ENCODE measurements around the gene TMEM184B.

The TMEM184B gene

GRCh38 chr22:38218661-38219622, 53.9 kb downstream of the TMEM184B start:
- peak overlapping the region; percentile 84 to 95 for H3K27ac Mint-ChIP-seq
- H3K36me3 Mint-ChIP-seq (ENCODE audit: insufficient read depth) = peaks cover 81% of the 10 kb centered on the region
- ATAC-seq (replicated peaks) (peak; percentile 59), DNase-seq (peak in 2 of 3 experiments; percentile 54 to 61)
- no peaks in the 10 kb centered on the region for H3K9me3 Mint-ChIP-seq
- H3K27me3 Mint-ChIP-seq = no peaks in the 10 kb centered on the region
- H3K4me1 Mint-ChIP-seq (ENCODE audit: low read depth in 2 of 2) = peaks cover 6 to 34% of the 10 kb centered on the region in 2 donors
- peak overlapping the region in 1 of 2 donors; percentile 57 for H3K4me3 Mint-ChIP-seq

GRCh38 chr22:38215156-38216038, 57.4 kb downstream of the TMEM184B start:
- Mint-ChIP-seq H3K27me3 (no peaks in the 10 kb centered on the region), H3K4me3 (peak overlapping the region; percentile 52 to 75)

GRCh38 chr22:38214302-38215056, 58.3 kb downstream of the TMEM184B start:
- DNase-seq (peak; percentile 61 to 76 (median 69)), ATAC-seq (replicated peaks) (peak; percentile 68)
- Mint-ChIP-seq H3K27me3 (no peaks in the 10 kb centered on the region), H3K27ac (peak overlapping the region; percentile 59 to 95), H3K4me1 (ENCODE audit: low read depth in 2 of 2) (peaks cover 11 to 30% of the 10 kb centered on the region in 2 donors), H3K4me3 (peak overlapping the region; percentile 52 to 75), H3K36me3 (ENCODE audit: insufficient read depth) (peaks cover 73% of the 10 kb centered on the region), H3K9me3 (no peaks in the 10 kb centered on the region)

More at GRCh38 chr22:38215156-38216038, 57.4 kb downstream of the TMEM184B start:
- H3K4me1 Mint-ChIP-seq (ENCODE audit: low read depth in 2 of 2) = peaks cover 11 to 34% of the 10 kb centered on the region in 2 donors
- H3K9me3 Mint-ChIP-seq = no peaks in the 10 kb centered on the region
- peaks cover 76% of the 10 kb centered on the region for H3K36me3 Mint-ChIP-seq (ENCODE audit: insufficient read depth)
- ATAC-seq (replicated peaks) = no peak
- no peak for DNase-seq
- H3K27ac Mint-ChIP-seq = peak overlapping the region; percentile 59 to 95

- Mint-ChIP-seq H3K27ac (peak overlapping the region in 1 of 2 donors; percentile 3), H3K4me1 (ENCODE audit: low read depth in 2 of 2) (peaks cover 6 to 26% of the 10 kb centered on the region in 2 donors), H3K27me3 (no peaks in the 10 kb centered on the region), H3K9me3 (no peaks in the 10 kb centered on the region), H3K36me3 (ENCODE audit: insufficient read depth) (peaks cover 68% of the 10 kb centered on the region), H3K4me3 (peak overlapping the region in 1 of 2 donors; percentile 70)
- ATAC-seq (replicated peaks) = no peak
- DNase-seq = no peak
These were observed 58.9 kb downstream of the TMEM184B start for GRCh38 chr22:38213990-38214301.

GRCh38 chr22:38213319-38213989, 59.4 kb downstream of the TMEM184B start:
- DNase-seq (no peak), ATAC-seq (replicated peaks) (no peak)
- H3K27ac Mint-ChIP-seq = peak overlapping the region in 1 of 2 donors; percentile 3
- H3K27me3 Mint-ChIP-seq = no peaks in the 10 kb centered on the region
- H3K4me3 Mint-ChIP-seq = peak overlapping the region in 1 of 2 donors; percentile 70
- H3K36me3 Mint-ChIP-seq (ENCODE audit: insufficient read depth) = peaks cover 63% of the 10 kb centered on the region
- H3K4me1 Mint-ChIP-seq (ENCODE audit: low read depth in 2 of 2) = peaks cover 6 to 21% of the 10 kb centered on the region in 2 donors
- no peaks in the 10 kb centered on the region for H3K9me3 Mint-ChIP-seq

- H3K36me3 Mint-ChIP-seq (ENCODE audit: insufficient read depth) = peaks cover 55% of the 10 kb centered on the region
- no peak overlapping the region for H3K4me3 Mint-ChIP-seq
- no peaks in the 10 kb centered on the region for H3K27me3 Mint-ChIP-seq
- DNase-seq (no peak), ATAC-seq (replicated peaks) (no peak)
- H3K4me1 Mint-ChIP-seq (ENCODE audit: low read depth in 2 of 2) = peaks cover 6 to 16% of the 10 kb centered on the region in 2 donors
- H3K9me3 Mint-ChIP-seq = no peaks in the 10 kb centered on the region
- H3K27ac Mint-ChIP-seq = peak overlapping the region in 1 of 2 donors; percentile 41
These were observed 60.4 kb downstream of the TMEM184B start for GRCh38 chr22:38212442-38212841.

- H3K36me3 Mint-ChIP-seq (ENCODE audit: insufficient read depth) = peaks cover 47% of the 10 kb centered on the region
- H3K27ac Mint-ChIP-seq = peak overlapping the region in 1 of 2 donors; percentile 41
- DNase-seq (no peak), ATAC-seq (replicated peaks) (no peak)
- no peaks in the 10 kb centered on the region for H3K27me3 Mint-ChIP-seq
- H3K4me3 Mint-ChIP-seq = no peak overlapping the region
- H3K9me3 Mint-ChIP-seq = no peaks in the 10 kb centered on the region
- H3K4me1 Mint-ChIP-seq (ENCODE audit: low read depth in 2 of 2) = peaks cover 6 to 16% of the 10 kb centered on the region in 2 donors
These were observed 61.3 kb downstream of the TMEM184B start for GRCh38 chr22:38211556-38211955.

- Mint-ChIP-seq H3K4me1 (ENCODE audit: low read depth in 2 of 2) (peaks cover 21 to 25% of the 10 kb centered on the region in 2 donors), H3K9me3 (no peaks in the 10 kb centered on the region), H3K36me3 (ENCODE audit: insufficient read depth) (peaks cover 41% of the 10 kb centered on the region), H3K27me3 (no peaks in the 10 kb centered on the region), H3K4me3 (no peak overlapping the region), H3K27ac (peak overlapping the region in 1 of 2 donors; percentile 77)
- ATAC-seq (replicated peaks) (no peak), DNase-seq (no peak)
These were observed 64.2 kb downstream of the TMEM184B start for GRCh38 chr22:38208551-38208968.

- Mint-ChIP-seq H3K36me3 (ENCODE audit: insufficient read depth) (peaks cover 46% of the 10 kb centered on the region), H3K4me3 (no peak overlapping the region), H3K27ac (peak overlapping the region; percentile 32 to 77), H3K9me3 (no peaks in the 10 kb centered on the region), H3K27me3 (no peaks in the 10 kb centered on the region), H3K4me1 (ENCODE audit: low read depth in 2 of 2) (peaks cover 16 to 24% of the 10 kb centered on the region in 2 donors)
- DNase-seq (no peak), ATAC-seq (replicated peaks) (no peak)
These were observed 64.8 kb downstream of the TMEM184B start for GRCh38 chr22:38207898-38208432.

GRCh38 chr22:38205261-38206128, 67.3 kb downstream of the TMEM184B start:
- Mint-ChIP-seq H3K4me1 (ENCODE audit: low read depth in 2 of 2) (peaks cover 30 to 35% of the 10 kb centered on the region in 2 donors), H3K9me3 (no peaks in the 10 kb centered on the region), H3K4me3 (no peak overlapping the region), H3K36me3 (ENCODE audit: insufficient read depth) (peaks cover 56% of the 10 kb centered on the region), H3K27me3 (no peaks in the 10 kb centered on the region), H3K27ac (peak overlapping the region; percentile 71 to 85)
- ATAC-seq (replicated peaks) (no peak), DNase-seq (no peak)

- H3K4me3 Mint-ChIP-seq = peak overlapping the region; percentile 3 to 34
- H3K27me3 Mint-ChIP-seq = no peaks in the 10 kb centered on the region
- DNase-seq = peak in 1 of 3 experiments; percentile 33
- H3K36me3 Mint-ChIP-seq (ENCODE audit: insufficient read depth) = peaks cover 49% of the 10 kb centered on the region
- peaks cover 30 to 35% of the 10 kb centered on the region in 2 donors for H3K4me1 Mint-ChIP-seq (ENCODE audit: low read depth in 2 of 2)
- ATAC-seq (replicated peaks) = peak; percentile 16
- H3K9me3 Mint-ChIP-seq = no peaks in the 10 kb centered on the region
- H3K27ac Mint-ChIP-seq = peak overlapping the region; percentile 71 to 85
These were observed 68.0 kb downstream of the TMEM184B start for GRCh38 chr22:38204784-38205183.
